Breast epithelium (tissue), 3 donors: ENCODE data around the gene VPS13D.

Experiments used
- POLR2A ChIP-seq: fragments of 450-650 bp; IDR thresholded peaks from one replicate; pipeline ENCODE4 v1.6.1; 2016; ENCODE audit warnings: antibody characterized with exemption, mild to moderate bottlenecking, moderate library complexity
- POLR2AphosphoS5 ChIP-seq, 3 donors: sonication (generic); formaldehyde crosslinking; IDR thresholded peaks; one replicate each; pipeline ENCODE4 v1.6.1; 2017; ENCODE audit warnings: antibody characterized with exemption in 3 of 3
- TF ChIP-seq, protein P1 (sequence below), 3 donors: fragments of 450-650 bp; IDR thresholded peaks; one replicate each; pipeline ENCODE4 v1.5.1; 2016 to 2017; ENCODE audit warnings: antibody characterized with exemption in 3 of 3, mild to moderate bottlenecking in 3 of 3, moderate library complexity in 3 of 3

DNA sequence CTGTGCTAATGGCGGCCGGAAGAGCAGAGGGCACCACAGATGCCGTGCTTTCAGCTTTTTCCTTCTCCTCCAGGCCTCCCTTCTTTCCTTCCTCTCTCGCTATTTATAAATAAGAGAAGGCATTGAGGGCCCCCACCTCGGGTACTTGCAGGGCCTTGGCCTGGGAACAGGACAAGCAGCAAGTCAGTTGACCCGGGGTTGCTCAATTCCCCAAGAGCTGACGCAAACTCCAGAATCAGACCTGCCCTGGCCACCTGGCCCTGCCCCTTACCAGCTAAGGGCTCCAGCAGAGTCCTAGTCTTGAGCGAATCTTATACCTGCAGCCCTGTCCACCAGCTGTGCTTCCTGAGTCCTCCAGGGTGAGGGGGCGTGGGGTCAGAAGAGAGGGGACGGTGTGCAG, 49.5 kb upstream of the VPS13D start:
- TF ChIP-seq, protein P1, sequence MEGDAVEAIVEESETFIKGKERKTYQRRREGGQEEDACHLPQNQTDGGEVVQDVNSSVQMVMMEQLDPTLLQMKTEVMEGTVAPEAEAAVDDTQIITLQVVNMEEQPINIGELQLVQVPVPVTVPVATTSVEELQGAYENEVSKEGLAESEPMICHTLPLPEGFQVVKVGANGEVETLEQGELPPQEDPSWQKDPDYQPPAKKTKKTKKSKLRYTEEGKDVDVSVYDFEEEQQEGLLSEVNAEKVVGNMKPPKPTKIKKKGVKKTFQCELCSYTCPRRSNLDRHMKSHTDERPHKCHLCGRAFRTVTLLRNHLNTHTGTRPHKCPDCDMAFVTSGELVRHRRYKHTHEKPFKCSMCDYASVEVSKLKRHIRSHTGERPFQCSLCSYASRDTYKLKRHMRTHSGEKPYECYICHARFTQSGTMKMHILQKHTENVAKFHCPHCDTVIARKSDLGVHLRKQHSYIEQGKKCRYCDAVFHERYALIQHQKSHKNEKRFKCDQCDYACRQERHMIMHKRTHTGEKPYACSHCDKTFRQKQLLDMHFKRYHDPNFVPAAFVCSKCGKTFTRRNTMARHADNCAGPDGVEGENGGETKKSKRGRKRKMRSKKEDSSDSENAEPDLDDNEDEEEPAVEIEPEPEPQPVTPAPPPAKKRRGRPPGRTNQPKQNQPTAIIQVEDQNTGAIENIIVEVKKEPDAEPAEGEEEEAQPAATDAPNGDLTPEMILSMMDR (IDR thresholded peaks at IDR 0.05), result no peak
- TF ChIP-seq POLR2AphosphoS5 (IDR thresholded peaks at IDR 0.05) (peak in 1 of 3 donors; percentile 35), POLR2A (no peak)
